HL-60 (cell line): ENCODE results near the gene POLR3G.

Experiments
- DNase-seq, 2 experiments: peaks; one replicate each; pipeline ENCODE4 v3.0.0-alpha.2; 2010 to 2020; ENCODE audit warnings: low read depth in 1 of 2, low spot score in 1 of 2
- H3K27ac ChIP-seq: fragments of 250-450 bp; sonication (Bioruptor Pico); replicated peaks from 2 replicates; pipeline ENCODE4 v1.5.1; 2020; ENCODE audit warnings: mild to moderate bottlenecking, moderate library complexity
- H3K27me3 ChIP-seq: fragments of 250-450 bp; sonication (Bioruptor Pico); 2 replicates; pipeline ENCODE4 v1.5.1; 2021; ENCODE audit warnings: mild to moderate bottlenecking, moderate library complexity; ENCODE audit not compliant: insufficient read depth, poor library complexity, severe bottlenecking
- H3K4me3 ChIP-seq: replicated peaks from 2 replicates; pipeline ENCODE4 v1.5.1; 2011; ENCODE audit warnings: mild to moderate bottlenecking, control low read depth, low read length; ENCODE audit not compliant: insufficient read depth
- GABPA ChIP-seq: IDR thresholded peaks from 2 replicates; pipeline ENCODE4 v1.6.1; 2012; ENCODE audit warnings: low read depth
- POLR2AphosphoS5 ChIP-seq: IDR thresholded peaks from 2 replicates; pipeline ENCODE4 v1.6.1; 2012; ENCODE audit warnings: low read depth
- SPI1 ChIP-seq: IDR thresholded peaks from 2 replicates; pipeline ENCODE4 v1.6.1; 2012; ENCODE audit warnings: low read depth, mild to moderate bottlenecking, borderline replicate concordance
- TF ChIP-seq, protein P1 (sequence below): IDR thresholded peaks from 2 replicates; pipeline ENCODE4 v1.6.1; 2012; ENCODE audit warnings: low read depth; ENCODE audit not compliant: insufficient replicate concordance
- TF ChIP-seq, protein P2 (sequence below): IDR thresholded peaks from one replicate; pipeline ENCODE4 v1.5.1; 2011; ENCODE audit warnings: low read length, control low read depth, inconsistent platforms; ENCODE audit not compliant: insufficient read depth

POLR3G gene

DNA sequence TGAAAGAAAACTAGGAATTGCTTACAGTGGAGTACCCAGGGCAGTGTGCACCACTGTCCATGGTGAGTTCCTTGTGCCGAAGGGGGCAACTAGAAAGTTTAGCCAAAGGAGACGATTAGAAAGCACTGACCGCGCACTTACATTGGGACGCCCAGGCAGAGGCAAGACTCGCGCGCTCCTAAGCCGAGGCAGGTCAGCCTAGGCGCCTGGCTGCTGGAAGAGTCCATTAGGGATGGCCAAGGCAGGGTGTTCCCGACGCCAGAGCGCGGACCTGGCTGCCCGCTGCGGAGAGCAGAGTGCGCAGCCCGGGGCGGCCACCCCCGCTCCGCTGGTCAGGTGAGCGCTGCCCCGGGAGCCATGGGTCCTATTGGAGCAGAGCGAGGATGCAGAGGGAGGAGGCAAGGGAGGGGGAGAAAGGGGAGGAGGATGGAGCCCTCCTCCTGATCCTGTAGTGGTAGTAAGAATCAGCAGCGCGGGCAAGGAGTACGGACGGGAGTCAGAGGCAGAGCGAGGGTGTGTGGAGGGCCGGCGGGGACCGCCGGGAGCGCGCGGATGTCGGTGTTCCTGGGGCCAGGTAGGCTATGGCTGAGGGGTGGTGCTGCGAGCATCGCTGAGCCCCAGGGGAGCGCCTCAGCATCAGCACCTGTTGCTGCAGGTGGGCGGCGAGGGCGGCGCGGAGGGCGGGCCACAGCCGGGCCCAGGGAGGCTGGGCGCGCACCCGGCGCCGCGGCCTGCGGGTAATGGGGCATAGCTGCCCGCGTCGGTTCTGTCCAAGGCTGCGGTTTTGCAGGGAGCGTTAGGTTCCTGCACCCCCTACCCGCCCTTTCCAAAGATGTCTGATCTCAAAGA, 83.9 kb downstream of the POLR3G start, which contains the start of gene ADGRV1:
ADGRV1 (plus strand) TSS at position 454 of the 849 bp plus-strand sequence; CDS start at position 553, 99 bp downstream.
- TF ChIP-seq GABPA (no peak), SPI1 (no peak), POLR2AphosphoS5 (no peak)
- TF ChIP-seq, protein P1, sequence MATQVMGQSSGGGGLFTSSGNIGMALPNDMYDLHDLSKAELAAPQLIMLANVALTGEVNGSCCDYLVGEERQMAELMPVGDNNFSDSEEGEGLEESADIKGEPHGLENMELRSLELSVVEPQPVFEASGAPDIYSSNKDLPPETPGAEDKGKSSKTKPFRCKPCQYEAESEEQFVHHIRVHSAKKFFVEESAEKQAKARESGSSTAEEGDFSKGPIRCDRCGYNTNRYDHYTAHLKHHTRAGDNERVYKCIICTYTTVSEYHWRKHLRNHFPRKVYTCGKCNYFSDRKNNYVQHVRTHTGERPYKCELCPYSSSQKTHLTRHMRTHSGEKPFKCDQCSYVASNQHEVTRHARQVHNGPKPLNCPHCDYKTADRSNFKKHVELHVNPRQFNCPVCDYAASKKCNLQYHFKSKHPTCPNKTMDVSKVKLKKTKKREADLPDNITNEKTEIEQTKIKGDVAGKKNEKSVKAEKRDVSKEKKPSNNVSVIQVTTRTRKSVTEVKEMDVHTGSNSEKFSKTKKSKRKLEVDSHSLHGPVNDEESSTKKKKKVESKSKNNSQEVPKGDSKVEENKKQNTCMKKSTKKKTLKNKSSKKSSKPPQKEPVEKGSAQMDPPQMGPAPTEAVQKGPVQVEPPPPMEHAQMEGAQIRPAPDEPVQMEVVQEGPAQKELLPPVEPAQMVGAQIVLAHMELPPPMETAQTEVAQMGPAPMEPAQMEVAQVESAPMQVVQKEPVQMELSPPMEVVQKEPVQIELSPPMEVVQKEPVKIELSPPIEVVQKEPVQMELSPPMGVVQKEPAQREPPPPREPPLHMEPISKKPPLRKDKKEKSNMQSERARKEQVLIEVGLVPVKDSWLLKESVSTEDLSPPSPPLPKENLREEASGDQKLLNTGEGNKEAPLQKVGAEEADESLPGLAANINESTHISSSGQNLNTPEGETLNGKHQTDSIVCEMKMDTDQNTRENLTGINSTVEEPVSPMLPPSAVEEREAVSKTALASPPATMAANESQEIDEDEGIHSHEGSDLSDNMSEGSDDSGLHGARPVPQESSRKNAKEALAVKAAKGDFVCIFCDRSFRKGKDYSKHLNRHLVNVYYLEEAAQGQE, result no peak
- TF ChIP-seq, protein P2, sequence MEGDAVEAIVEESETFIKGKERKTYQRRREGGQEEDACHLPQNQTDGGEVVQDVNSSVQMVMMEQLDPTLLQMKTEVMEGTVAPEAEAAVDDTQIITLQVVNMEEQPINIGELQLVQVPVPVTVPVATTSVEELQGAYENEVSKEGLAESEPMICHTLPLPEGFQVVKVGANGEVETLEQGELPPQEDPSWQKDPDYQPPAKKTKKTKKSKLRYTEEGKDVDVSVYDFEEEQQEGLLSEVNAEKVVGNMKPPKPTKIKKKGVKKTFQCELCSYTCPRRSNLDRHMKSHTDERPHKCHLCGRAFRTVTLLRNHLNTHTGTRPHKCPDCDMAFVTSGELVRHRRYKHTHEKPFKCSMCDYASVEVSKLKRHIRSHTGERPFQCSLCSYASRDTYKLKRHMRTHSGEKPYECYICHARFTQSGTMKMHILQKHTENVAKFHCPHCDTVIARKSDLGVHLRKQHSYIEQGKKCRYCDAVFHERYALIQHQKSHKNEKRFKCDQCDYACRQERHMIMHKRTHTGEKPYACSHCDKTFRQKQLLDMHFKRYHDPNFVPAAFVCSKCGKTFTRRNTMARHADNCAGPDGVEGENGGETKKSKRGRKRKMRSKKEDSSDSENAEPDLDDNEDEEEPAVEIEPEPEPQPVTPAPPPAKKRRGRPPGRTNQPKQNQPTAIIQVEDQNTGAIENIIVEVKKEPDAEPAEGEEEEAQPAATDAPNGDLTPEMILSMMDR, result no peak
- Histone ChIP-seq H3K27ac (no peak within 1 kb of the TSS), H3K4me3 (no peak within 1 kb of the TSS), H3K27me3 (peaks cover 10% of the 10 kb centered on the region)
- no peak for DNase-seq

DNA sequence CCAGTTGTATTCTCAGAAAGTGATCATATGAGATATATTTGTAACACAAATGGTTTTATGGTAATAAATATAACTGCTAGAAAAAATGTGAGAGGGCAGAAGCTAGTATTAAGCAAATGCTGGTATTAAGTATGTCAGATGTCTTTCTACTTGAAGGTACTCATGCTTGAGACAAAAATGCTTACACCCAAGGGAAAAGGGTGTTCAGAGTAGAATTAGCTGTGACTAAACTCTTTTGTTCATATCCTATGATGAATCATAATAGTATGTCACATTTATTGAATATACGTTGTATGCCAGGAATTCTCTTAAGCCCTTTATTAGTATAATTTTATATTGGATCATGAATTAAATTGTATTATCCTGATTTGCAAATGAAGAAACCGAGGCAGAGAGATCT, 86.1 kb downstream of the POLR3G start:
- H3K4me3 ChIP-seq, result no peak overlapping the region
- no peak for DNase-seq
- H3K27me3 ChIP-seq, result peaks cover 10% of the 10 kb centered on the region
- no peak for TF ChIP-seq GABPA
- no peak for TF ChIP-seq SPI1
- TF ChIP-seq, protein P2, result no peak
- TF ChIP-seq, protein P1, result no peak
- TF ChIP-seq POLR2AphosphoS5, result no peak
- H3K27ac ChIP-seq, result no peak overlapping the region

DNA sequence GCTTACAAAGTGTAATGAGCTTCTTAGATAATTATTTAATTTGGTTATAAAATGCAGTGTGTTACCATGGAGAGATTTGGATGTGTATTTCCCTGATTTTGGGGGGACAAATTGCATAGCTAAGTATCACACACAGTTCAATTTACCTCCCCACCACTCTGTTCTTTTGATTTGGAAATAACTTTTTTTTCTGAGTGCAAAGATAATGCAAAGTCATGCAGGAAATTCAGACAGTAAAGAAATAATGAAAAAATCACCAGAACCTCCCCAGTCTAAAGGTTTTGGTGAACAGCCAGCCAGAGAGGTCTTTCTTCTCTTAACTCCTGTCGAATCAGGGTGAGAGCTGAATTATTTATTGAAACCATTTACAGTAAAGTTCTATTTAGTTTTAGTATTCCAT, 87.1 kb downstream of the POLR3G start:
- peaks cover 10% of the 10 kb centered on the region for H3K27me3 ChIP-seq
- no peak for TF ChIP-seq POLR2AphosphoS5
- no peak for TF ChIP-seq SPI1
- TF ChIP-seq, protein P2, result no peak
- TF ChIP-seq GABPA, result no peak
- TF ChIP-seq, protein P1, result no peak
- H3K27ac ChIP-seq, result no peak overlapping the region
- DNase-seq, result no peak
- no peak overlapping the region for H3K4me3 ChIP-seq
